Measurements from ENCODE around the gene TSPAN9.

GRCh38 chr12:3042826-3043225, 34.4 kb upstream of the TSPAN9 start:
- no peak for TF ChIP-seq CTCF (IDR thresholded peaks at IDR 0.05)
- no peak for TF ChIP-seq POLR2AphosphoS5 (IDR thresholded peaks at IDR 0.05)
- no peak for TF ChIP-seq POLR2A (IDR thresholded peaks at IDR 0.05)
